IPS-20b (cell line): Measurements from ENCODE around the gene ZNF442.
"Not testable (repeated sequence)": the region's sequence is repeated elsewhere in the genome, so short reads cannot be mapped to it uniquely, and the experiment has no call there.

Experiments used
- H3K27ac ChIP-seq: one replicate; pipeline ENCODE4 v1.5.1; 2013; ENCODE audit warnings: low read length
- H3K27me3 ChIP-seq: 2 replicates; pipeline ENCODE4 v1.6.1; 2013; ENCODE audit warnings: mild to moderate bottlenecking, low read length, inconsistent platforms; ENCODE audit not compliant: insufficient read depth
- H3K36me3 ChIP-seq: 2 replicates; pipeline ENCODE4 v1.6.1; 2013; ENCODE audit warnings: low read depth, mild to moderate bottlenecking, inconsistent platforms, low read length, moderate library complexity; ENCODE audit not compliant: insufficient read depth
- H3K4me1 ChIP-seq: 2 replicates; pipeline ENCODE4 v1.6.1; 2013; ENCODE audit warnings: mild to moderate bottlenecking, control low read depth, inconsistent platforms, low read length, moderate library complexity; ENCODE audit not compliant: insufficient read depth
- H3K4me3 ChIP-seq: 2 replicates; pipeline ENCODE4 v1.5.1; 2013; ENCODE audit warnings: mild to moderate bottlenecking, low read length, inconsistent platforms
- H3K9ac ChIP-seq: 2 replicates; pipeline ENCODE4 v1.6.1; 2013; ENCODE audit warnings: low read depth, mild to moderate bottlenecking, inconsistent platforms, low read length, moderate library complexity
- H3K9me3 ChIP-seq: 2 replicates; pipeline ENCODE4 v1.6.1; 2013; ENCODE audit warnings: mild to moderate bottlenecking, low read depth, low read length, inconsistent platforms; ENCODE audit not compliant: insufficient read depth

ZNF442 gene

GRCh38 chr19:12314553-12314952, 50.9 kb downstream of the ZNF442 start:
- H3K27ac ChIP-seq = no peak overlapping the region
- H3K4me1 ChIP-seq = no peaks in the 10 kb centered on the region
- H3K9ac ChIP-seq = no peak overlapping the region
- H3K36me3 ChIP-seq = peaks cover 15% of the 10 kb centered on the region
- no peaks in the 10 kb centered on the region for H3K27me3 ChIP-seq
- peaks cover 45% of the 10 kb centered on the region for H3K9me3 ChIP-seq
- H3K4me3 ChIP-seq = no peak overlapping the region

DNA sequence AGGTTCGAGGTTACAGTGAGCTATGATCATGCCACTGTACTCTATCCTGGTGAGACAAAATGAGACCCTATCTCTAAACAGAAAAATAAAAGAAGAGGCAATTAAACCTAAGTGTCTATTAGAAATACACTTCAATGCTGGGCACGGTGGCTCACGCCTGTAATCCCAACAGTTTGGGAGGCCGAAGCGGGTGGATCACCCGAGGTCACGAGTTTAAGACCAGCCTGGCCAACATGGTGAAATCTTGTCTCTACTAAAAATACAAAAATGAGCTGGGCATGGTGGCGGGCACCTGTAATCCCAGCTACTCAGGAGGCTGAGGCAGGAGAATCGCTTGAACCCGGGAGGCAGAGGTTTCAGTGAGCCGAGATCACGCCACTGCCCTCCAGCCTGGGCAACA, 56.6 kb downstream of the ZNF442 start:
- not testable (repeated sequence) for H3K36me3 ChIP-seq, H3K27ac ChIP-seq, H3K27me3 ChIP-seq, H3K9ac ChIP-seq, H3K4me1 ChIP-seq, H3K4me3 ChIP-seq
- peaks cover 21% of the 10 kb centered on the region for H3K9me3 ChIP-seq
